Right cardiac atrium (tissue), 5 donors: ENCODE data around the gene HSP90AB1. TPM values are rescaled to one million over a fixed set of nuclear protein-coding genes. Genes with fewer than 3 reads are reported as not detected.

Source experiments
- ATAC-seq, 2 donors: fragments of 200-7000 bp; cut with Tn5 transposase; one replicate each; pipeline versions ENCODE4 v1.8.0 to v1.9.1; 2020; ENCODE audit warnings: moderate library complexity in 2 of 2, mild to moderate bottlenecking in 1 of 2
- DNase-seq, 3 donors: peaks; one replicate each; pipeline ENCODE4 v3.0.0-alpha.2; 2020
- H3K27ac ChIP-seq: one replicate; pipeline ENCODE4 v1.5.1; 2013; ENCODE audit warnings: mild to moderate bottlenecking, low read length, control low read depth, moderate library complexity
- H3K27me3 ChIP-seq: one replicate; pipeline ENCODE4 v1.6.1; 2013; ENCODE audit not compliant: control insufficient read depth, insufficient read depth
- H3K4me1 ChIP-seq: one replicate; pipeline ENCODE4 v1.6.1; 2013; ENCODE audit warnings: low read length; ENCODE audit not compliant: control insufficient read depth, insufficient read depth
- H3K4me3 ChIP-seq: one replicate; pipeline ENCODE4 v1.5.1; 2013; ENCODE audit warnings: low read length, control low read depth
- H3K9me3 ChIP-seq: one replicate; pipeline ENCODE4 v1.6.1; 2013; ENCODE audit warnings: low read length; ENCODE audit not compliant: control insufficient read depth
- WGBS: extraction: QIAGEN DNeasy Blood & Tissue Kit; methylation state at CpG from one replicate; pipeline ENCODE4 v1.1.7; 2013; 5-methylcytosine and 5-hydroxymethylcytosine counted together
- intact Hi-C, 4 donors: fragments of 100-400 bp; cut with DNase I; formaldehyde crosslinking; loops; one replicate each; pipeline versions ENCODE4 v1.11.0 to v1.14.0; 2022 to 2023
- polyA plus RNA-seq: library from polyadenylated mRNA; stranded (reverse); fragments of 200-250 nt; gene quantifications from one replicate; pipeline ENCODE4 v1.2.3, GENCODE V29; 2013
- total RNA-seq, 4 donors: library from RNA; stranded (reverse); fragmentation: NEBNext Ultra II Directional; extraction: Animal tissue kit (Norgen Biotek cat#: 25700); gene quantifications; one replicate each; pipeline ENCODE4 v1.2.1, GENCODE V29; 2021
- donor health status: healthy with polysubstance abuse.
- donor health status: DM: no; HTN: yes; CAD: no.
- donor health status: DM: no; HTN: no; CAD: no.
- donor health status: DM: no; HTN: yes; CAD: no; lungs with severe emphysema.
- donor health status: DM: yes; HTN: yes; CAD: no.

HSP90AB1 gene
- total and polyA plus RNA-seq, 5 donors: 586 to 993 (median 869) TPM

DNA sequence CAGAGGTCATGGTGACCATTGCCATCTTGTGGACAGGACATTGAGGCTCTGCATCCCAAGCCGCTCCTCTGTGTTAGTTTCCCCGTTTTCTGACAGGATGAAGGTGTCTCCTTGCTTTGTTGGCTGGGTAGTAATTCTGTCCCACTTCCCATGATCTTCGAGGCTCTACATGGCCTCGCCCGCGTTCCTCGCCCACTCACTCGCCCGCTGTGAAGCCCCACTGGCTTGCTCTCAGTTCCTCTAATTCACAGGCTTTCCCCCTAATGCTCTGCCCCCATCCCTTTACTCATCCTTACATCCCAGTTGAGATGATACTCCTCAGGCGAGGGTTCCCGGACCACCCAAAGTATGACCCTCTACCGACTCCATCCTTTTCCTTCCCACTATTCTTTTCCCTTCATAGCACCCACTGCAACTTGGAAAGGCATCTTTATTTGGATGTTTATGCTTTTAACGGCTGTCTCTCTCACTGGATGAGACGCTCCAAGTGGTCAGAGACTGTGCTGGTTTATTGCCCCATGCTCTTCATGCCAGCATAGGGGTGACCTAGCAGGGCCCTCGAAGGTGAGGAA is 10.9 kb downstream of the HSP90AB1 start:
- Histone ChIP-seq H3K9me3 (no peaks in the 10 kb centered on the region), H3K27ac (peak overlapping the region; percentile 65), H3K4me1 (peaks cover 7% of the 10 kb centered on the region), H3K4me3 (peak overlapping the region; percentile 71), H3K27me3 (no peaks in the 10 kb centered on the region)
- WGBS: 26% methylated on average over 15 of the region's 15 CpGs
- DNase-seq (peak in 1 of 3 donors; percentile 64), ATAC-seq (no peak)
- intact Hi-C loops: no loop called here

DNA sequence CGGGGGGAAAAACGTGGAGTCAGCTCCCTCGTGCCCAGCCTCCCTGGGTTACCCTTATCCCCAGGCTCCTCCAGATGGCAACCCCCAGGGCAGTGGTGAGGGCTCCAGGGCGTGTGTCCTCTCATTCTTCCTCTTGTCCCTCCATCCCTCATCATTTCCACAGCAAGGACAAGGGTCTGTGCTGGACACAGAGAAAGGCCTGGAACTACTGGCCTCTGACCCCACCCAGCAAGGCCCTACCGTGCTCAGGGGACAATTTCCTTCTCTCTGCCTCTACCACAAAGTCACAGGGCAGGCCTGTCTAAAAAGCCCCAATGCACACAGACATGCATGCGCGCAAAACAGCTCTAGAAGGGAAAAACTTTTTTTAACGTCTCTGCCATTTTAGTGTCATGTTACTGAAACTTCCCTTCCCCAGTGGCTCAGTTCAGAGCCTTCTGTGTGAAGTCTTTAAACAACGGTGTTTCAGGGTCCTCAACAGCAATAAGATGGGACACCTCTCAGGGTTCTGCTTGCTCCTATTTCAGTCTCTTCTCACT is 11.5 kb downstream of the HSP90AB1 start:
- Histone ChIP-seq H3K27ac (no peak overlapping the region), H3K9me3 (no peaks in the 10 kb centered on the region), H3K27me3 (no peaks in the 10 kb centered on the region), H3K4me1 (peaks cover 11% of the 10 kb centered on the region), H3K4me3 (no peak overlapping the region)
- WGBS: 87% methylated on average over 9 of the region's 9 CpGs
- ATAC-seq: no peak
- intact Hi-C loops: no loop called here
- DNase-seq: no peak

DNA sequence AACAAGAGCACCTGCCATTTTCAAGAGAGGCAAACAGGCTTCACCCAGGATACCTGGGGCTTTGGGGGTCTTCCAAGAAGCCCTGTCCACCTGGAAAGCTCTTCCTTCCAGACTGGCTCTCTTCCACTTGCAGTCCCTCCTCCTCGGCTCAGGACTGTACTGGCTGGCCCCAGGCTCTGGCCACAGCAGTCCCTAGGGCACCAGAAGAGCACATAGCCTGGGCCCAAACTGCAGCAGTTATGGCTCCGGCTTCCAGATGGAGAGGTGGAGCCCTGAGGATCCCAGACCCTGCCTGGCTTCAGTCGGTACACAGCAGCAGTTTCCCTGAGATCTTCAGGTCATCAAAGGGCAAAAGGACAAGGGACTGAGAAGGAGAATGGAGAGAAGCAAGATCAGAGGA is 12.0 kb downstream of the HSP90AB1 start:
- Histone ChIP-seq H3K4me1 (peaks cover 16% of the 10 kb centered on the region), H3K27me3 (no peaks in the 10 kb centered on the region), H3K9me3 (no peaks in the 10 kb centered on the region), H3K27ac (no peak overlapping the region), H3K4me3 (no peak overlapping the region)
- DNase-seq (no peak), ATAC-seq (no peak)
- intact Hi-C loops: no loop called here
- 93% methylated on average over 3 of the region's 3 CpGs for WGBS

- DNase-seq (no peak), ATAC-seq (no peak)
- WGBS: 93% methylated on average over 8 of the region's 8 CpGs
- intact Hi-C loops: no loop called here
- Histone ChIP-seq H3K9me3 (no peaks in the 10 kb centered on the region), H3K27ac (no peak overlapping the region), H3K27me3 (no peaks in the 10 kb centered on the region), H3K4me3 (no peak overlapping the region), H3K4me1 (peaks cover 21% of the 10 kb centered on the region)
Measured at GRCh38 chr6:44260011-44260410, 13.1 kb downstream of the HSP90AB1 start.

GRCh38 chr6:44260451-44261297 is 13.8 kb downstream of the HSP90AB1 start:
- ATAC-seq: no peak
- Histone ChIP-seq H3K4me1 (peaks cover 21% of the 10 kb centered on the region), H3K4me3 (no peak overlapping the region), H3K27ac (no peak overlapping the region), H3K27me3 (no peaks in the 10 kb centered on the region), H3K9me3 (no peaks in the 10 kb centered on the region)
- 92% methylated on average over 6 of the region's 6 CpGs for WGBS
- intact Hi-C loops: no loop called here
- DNase-seq: no peak

GRCh38 chr6:44261581-44261980 is 14.7 kb downstream of the HSP90AB1 start:
- H3K27me3 ChIP-seq: no peaks in the 10 kb centered on the region
- DNase-seq: no peak
- H3K9me3 ChIP-seq: no peaks in the 10 kb centered on the region
- no peak overlapping the region for H3K4me3 ChIP-seq
- ATAC-seq: no peak
- 96% methylated on average over 8 of the region's 8 CpGs for WGBS
- peaks cover 18% of the 10 kb centered on the region for H3K4me1 ChIP-seq
- intact Hi-C loops: no loop called here
- no peak overlapping the region for H3K27ac ChIP-seq

- WGBS: 63% methylated on average over 7 of the region's 7 CpGs
- H3K9me3 ChIP-seq: no peaks in the 10 kb centered on the region
- H3K4me3 ChIP-seq: no peak overlapping the region
- no peak overlapping the region for H3K27ac ChIP-seq
- intact Hi-C loops: no loop called here
- DNase-seq (no peak), ATAC-seq (no peak)
- H3K4me1 ChIP-seq: peaks cover 17% of the 10 kb centered on the region
- H3K27me3 ChIP-seq: no peaks in the 10 kb centered on the region
Measured at GRCh38 chr6:44262467-44263353, 15.8 kb downstream of the HSP90AB1 start.

DNA sequence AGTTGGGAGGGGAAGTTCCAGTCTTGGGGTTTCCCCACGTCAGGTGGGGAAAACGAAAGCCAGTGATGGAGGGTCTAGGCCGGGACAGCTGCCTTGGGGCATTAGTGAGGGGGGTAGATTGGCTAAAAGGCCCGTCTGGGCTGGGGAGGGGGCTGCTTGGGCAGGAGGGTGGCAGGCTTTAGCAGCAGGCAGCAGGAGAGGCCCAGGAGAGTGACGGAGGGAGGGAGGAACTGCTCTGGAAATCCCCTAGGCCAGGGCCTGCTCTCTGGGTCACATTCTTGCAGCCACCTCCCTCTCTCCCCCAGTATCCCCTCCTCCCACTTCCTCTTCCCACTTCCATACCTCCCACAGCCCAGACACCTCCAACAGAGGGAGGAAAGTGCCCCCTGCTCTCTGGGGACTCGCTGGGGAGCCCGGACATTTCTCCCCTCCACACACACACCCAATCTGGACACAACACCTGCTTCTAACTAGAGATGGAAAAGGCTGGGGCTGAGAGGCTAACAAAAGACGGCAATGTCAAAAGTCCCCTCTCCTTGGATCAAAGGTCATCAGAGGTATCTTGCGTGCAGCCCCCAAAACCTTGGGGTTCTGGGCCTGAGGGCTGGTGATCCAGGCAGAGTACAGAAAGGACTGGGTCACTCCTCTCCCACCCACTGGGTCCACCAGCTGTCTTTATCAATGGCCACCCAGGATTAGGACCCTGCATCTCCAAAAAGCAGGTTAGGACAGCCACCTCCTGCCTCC is 16.6 kb downstream of the HSP90AB1 start:
- WGBS: 43% methylated on average over 9 of the region's 9 CpGs
- DNase-seq (no peak), ATAC-seq (no peak)
- intact Hi-C loops: no loop called here
- Histone ChIP-seq H3K4me1 (peaks cover 14% of the 10 kb centered on the region), H3K27me3 (no peaks in the 10 kb centered on the region), H3K4me3 (peak overlapping the region; percentile 52), H3K27ac (no peak overlapping the region), H3K9me3 (no peaks in the 10 kb centered on the region)

GRCh38 chr6:44264154-44265006 is 17.5 kb downstream of the HSP90AB1 start:
- H3K27ac ChIP-seq: no peak overlapping the region
- WGBS: 10% methylated on average over 13 of the region's 13 CpGs
- H3K4me3 ChIP-seq: peak overlapping the region; percentile 52
- H3K4me1 ChIP-seq: peaks cover 14% of the 10 kb centered on the region
- intact Hi-C loops: loop anchor here in 1 of 4 donors (5.0 kb wide), 1 partner anchor 73 kb away; no protein-coding TSS in a partner anchor
- no peaks in the 10 kb centered on the region for H3K27me3 ChIP-seq
- H3K9me3 ChIP-seq: no peaks in the 10 kb centered on the region
- DNase-seq (peak in 1 of 3 donors; percentile 75), ATAC-seq (peak in 1 of 2 donors; percentile 2)
